UCSD-AML1 (cell line): ENCODE results near the gene CHST7.

Experiments used
- DNase-seq: peaks from one replicate; lab custom pipeline; 2025; ENCODE audit not compliant: unreplicated experiment; lab: John Stamatoyannopoulos, UW

Gene CHST7

GRCh38 chrX:46645614-46646013, 72.0 kb downstream of the CHST7 start:
- no peak for DNase-seq

- DNase-seq = no peak
These were observed 73.7 kb downstream of the CHST7 start for GRCh38 chrX:46647251-46647650.
